Mucosa of rectum (tissue), 2 donors: ENCODE data around the gene RFC2.

Experiments used
- H3K27ac ChIP-seq, 2 donors: one replicate each; pipeline ENCODE4 v1.7.0; 2013; ENCODE audit warnings: inconsistent platforms in 2 of 2, low read depth in 2 of 2, low read length in 2 of 2
- H3K27me3 ChIP-seq, 2 donors: one replicate each; pipeline ENCODE4 v1.7.0; 2013; ENCODE audit warnings: low read length in 2 of 2; ENCODE audit not compliant: control insufficient read depth in 2 of 2, insufficient read depth in 2 of 2
- H3K36me3 ChIP-seq, 2 donors: one replicate each; pipeline ENCODE4 v1.7.0; 2013; ENCODE audit warnings: low read length in 2 of 2; ENCODE audit not compliant: control insufficient read depth in 2 of 2, insufficient read depth in 2 of 2
- H3K4me1 ChIP-seq, 2 donors: one replicate each; pipeline ENCODE4 v1.7.0; 2013; ENCODE audit warnings: low read length in 2 of 2, mild to moderate bottlenecking in 1 of 2; ENCODE audit not compliant: control insufficient read depth in 2 of 2, insufficient read depth in 2 of 2
- H3K4me3 ChIP-seq, 2 donors: one replicate each; pipeline ENCODE4 v1.7.0; 2013; ENCODE audit warnings: low read length in 2 of 2
- H3K9ac ChIP-seq, 2 donors: one replicate each; pipeline ENCODE4 v1.7.0; 2013; ENCODE audit warnings: low read length in 2 of 2, low read depth in 1 of 2, mild to moderate bottlenecking in 1 of 2
- H3K9me3 ChIP-seq, 2 donors: one replicate each; pipeline ENCODE4 v1.7.0; 2013; ENCODE audit warnings: low read length in 2 of 2; ENCODE audit not compliant: control insufficient read depth in 2 of 2
- donor health status: healthy.
- donor health status: Normal muscosa, but diverticular disease.

Gene RFC2

DNA sequence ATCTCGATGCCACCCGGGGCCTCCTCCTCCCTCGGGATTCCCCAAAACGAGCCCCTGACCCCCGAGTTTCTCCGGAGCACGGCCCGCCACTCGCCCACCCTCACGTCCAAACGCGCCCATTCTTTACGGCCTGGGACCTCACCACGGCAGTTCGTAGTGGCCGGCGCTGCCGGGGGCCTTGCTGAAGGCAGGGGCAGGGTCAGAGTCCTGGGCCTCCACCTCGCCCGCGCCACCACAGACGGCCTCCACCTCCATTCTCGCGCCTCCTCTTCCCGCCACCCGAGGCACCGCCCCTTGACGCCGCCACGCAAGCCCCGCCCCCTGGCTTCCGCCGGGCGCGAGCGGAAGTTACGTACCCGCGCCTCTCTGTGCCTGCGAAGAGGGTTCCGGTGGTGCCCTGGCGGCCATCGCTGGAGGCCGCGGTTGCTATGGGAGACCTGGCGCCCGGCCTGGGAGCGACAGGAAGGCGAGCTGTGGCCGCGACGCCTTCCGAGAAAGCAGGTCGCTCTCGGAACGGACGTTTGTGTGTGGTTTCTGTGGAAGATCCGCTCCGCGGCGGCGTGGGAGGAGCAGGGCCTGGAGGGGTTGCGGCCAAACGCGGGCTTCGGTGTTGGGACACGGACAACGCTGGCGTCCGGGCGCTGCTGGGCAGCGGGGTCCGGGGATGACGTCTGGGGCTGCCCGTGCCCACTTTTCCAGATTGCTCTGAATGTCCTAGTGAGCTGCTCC lies at the start of gene RFC2:
RFC2 (minus strand) TSS at position 271 of the 729 bp plus-strand sequence; CDS start at position 255, 16 bp downstream.
- H3K4me1 ChIP-seq, result peaks cover 9 to 19% of the 10 kb centered on the region in 2 donors
- H3K9ac ChIP-seq, result peak within 1 kb of the TSS; percentile 91 to 96
- no peaks in the 10 kb centered on the region for H3K9me3 ChIP-seq
- H3K27ac ChIP-seq, result peak within 1 kb of the TSS; percentile 90 to 98
- peaks cover 5 to 15% of the 10 kb centered on the region in 2 donors for H3K36me3 ChIP-seq
- H3K4me3 ChIP-seq, result peak within 1 kb of the TSS; percentile 92 to 94
- H3K27me3 ChIP-seq, result no peaks in the 10 kb centered on the region

DNA sequence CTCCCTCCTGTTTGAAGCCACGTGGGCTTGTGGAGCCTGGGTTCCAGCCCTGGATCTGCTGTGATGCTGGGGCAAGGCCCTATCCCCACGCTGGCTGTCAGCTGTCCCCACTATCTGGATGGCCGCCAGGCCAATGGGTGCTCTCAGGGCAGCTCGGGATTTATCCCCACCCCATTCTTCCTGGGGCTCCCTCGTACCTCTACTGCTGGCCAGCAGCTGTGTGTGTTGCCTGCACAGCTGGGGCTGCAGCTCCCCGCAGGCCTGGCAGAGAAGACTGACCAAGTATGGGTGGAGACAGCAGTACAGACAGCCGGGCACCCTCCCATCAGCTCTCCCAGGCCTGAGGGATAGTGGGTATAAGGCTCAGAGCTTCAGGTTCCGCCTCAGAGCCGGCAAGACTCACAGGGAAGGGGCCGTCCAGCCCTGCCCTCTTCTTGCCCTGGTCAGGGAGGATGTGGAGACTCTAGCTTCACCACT lies 48.6 kb upstream of the RFC2 start:
- Histone ChIP-seq H3K27me3 (no peaks in the 10 kb centered on the region), H3K9ac (no peak overlapping the region), H3K4me3 (no peak overlapping the region), H3K36me3 (peaks cover 0 to 1% of the 10 kb centered on the region in 2 donors), H3K4me1 (peaks cover 2 to 4% of the 10 kb centered on the region in 2 donors), H3K9me3 (no peaks in the 10 kb centered on the region), H3K27ac (no peak overlapping the region)

DNA sequence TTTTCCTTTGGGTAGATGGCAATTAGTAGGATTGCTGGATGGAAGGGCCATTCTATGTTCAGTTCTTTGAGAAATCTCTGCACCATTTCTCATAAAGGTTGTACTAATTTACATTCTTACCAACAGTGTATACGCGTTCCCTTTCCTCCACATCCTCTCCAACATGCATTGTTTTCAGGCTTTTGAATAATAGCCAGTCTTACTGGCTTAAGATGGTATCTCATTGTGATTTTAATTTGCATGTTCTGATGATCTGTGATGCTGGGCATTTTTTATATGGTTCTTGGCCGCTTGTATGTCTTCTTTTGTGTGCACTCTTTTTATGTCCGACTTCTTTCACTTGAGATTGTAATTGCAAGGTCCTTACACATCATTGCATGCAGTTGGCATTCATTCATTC lies 46.7 kb upstream of the RFC2 start:
- Histone ChIP-seq H3K4me3 (no peak overlapping the region), H3K9me3 (no peaks in the 10 kb centered on the region), H3K9ac (no peak overlapping the region), H3K27me3 (no peaks in the 10 kb centered on the region), H3K27ac (no peak overlapping the region), H3K4me1 (peaks cover under 1 to 2% of the 10 kb centered on the region in 2 donors), H3K36me3 (peaks cover 0 to 3% of the 10 kb centered on the region in 2 donors)

DNA sequence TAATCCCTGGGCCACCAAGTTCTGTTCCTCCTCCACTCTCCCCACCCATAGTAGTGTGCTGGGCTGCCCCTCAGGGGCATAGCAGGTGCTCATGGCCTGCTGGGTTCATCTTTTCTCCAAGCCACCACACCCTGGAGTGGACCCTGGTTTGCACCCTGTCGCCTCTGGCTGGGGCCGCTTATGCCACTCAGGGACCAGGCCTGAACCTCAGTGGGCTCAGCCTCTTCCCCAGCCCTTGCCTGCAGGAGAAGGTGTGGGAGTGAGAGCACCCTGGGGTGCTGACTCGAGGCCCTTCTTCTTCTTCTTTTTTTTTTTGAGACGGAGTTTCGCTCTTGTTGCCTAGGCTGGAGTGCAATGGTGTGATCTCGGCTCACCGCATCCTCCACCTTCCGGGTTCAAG lies 45.2 kb upstream of the RFC2 start:
- Histone ChIP-seq H3K9me3 (no peaks in the 10 kb centered on the region), H3K27ac (no peak overlapping the region), H3K27me3 (no peaks in the 10 kb centered on the region), H3K4me1 (peaks cover 5 to 7% of the 10 kb centered on the region in 2 donors), H3K4me3 (no peak overlapping the region), H3K36me3 (peaks cover 0 to 3% of the 10 kb centered on the region in 2 donors), H3K9ac (no peak overlapping the region)

DNA sequence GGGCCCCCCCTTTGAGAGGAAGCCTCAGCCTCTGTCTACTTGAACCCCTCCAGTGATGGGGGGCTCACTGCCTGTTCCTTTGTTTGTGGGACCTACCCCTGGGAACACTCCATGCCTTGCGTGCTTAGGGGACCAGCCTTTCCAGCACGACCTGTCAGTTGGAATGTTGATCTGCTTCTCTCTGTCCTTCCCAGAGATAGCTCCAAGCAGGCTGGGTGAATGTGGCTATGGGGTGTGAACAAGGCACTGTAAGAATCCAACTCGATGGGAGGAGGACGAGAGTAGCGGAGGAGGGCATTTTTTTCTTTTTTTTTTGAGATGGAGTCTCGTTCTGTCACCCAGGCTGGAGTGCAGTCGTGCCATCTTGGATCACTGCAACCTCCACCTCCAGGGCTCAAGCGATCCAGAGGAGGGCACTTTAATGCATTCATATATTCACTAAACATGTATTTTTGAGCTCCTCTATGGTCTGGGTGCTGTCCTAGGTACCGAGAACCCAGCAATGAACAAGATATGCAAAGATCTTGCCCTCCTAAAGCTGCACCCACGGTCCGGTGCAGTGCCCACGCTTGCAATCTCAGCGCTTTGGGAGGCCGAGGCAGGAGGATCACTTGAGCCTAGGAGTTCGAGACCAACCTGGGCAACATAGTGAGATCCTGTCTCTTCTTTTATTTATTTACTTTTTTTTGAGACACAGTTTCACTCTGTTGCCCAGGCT lies 43.5 kb upstream of the RFC2 start:
- no peak overlapping the region for H3K4me3 ChIP-seq
- no peaks in the 10 kb centered on the region for H3K27me3 ChIP-seq

DNA sequence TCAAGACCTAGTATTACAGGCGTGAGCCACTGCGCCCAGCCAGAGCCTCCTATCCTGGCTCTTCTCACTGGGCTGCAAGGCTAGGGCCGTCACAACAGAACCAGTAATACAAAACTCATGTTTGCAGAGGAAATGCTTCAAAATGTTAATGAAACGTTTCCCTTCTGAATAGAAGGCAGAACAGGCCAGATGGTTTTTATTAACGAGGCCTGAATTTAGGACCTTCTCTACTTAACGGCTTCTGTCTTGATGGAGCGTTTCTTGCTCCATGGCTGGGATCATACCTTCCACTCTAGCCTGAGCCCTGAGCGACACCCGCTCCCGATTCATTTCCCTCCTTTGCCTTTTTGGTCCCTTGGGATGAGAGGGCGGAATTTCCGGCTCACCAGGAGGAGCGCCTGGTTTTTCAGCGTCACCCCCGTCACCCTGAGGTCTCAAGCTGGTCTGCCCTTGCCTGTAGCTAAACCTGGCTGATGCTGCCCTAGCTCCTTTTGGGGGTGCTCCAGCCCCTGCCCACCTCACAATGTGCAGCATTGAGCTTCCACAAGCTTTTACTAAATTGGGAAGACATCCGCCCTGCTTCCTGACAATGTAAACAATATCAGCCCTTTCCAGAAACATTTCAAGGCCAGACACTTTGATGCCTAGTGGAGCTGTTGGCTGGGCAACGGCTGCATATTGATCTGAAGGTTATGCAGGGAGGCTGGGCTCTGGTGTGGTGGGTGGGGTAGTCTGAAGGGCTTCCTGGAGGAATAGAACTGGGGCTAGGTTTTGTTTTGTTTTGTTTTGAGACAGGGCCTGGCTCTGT lies 40.2 kb upstream of the RFC2 start:
- Histone ChIP-seq H3K36me3 (peaks cover 0 to 3% of the 10 kb centered on the region in 2 donors), H3K4me3 (no peak overlapping the region), H3K27ac (peak overlapping the region; percentile 37 to 38), H3K4me1 (peaks cover 40 to 42% of the 10 kb centered on the region in 2 donors), H3K27me3 (no peaks in the 10 kb centered on the region), H3K9ac (peak overlapping the region in 1 of 2 donors; percentile 22), H3K9me3 (no peaks in the 10 kb centered on the region)

More for the DNA sequence above, 43.5 kb upstream of the RFC2 start:
- H3K4me1 ChIP-seq, result peaks cover 18% of the 10 kb centered on the region in 2 donors
- H3K9ac ChIP-seq, result no peak overlapping the region
- no peaks in the 10 kb centered on the region for H3K9me3 ChIP-seq
- H3K36me3 ChIP-seq, result peaks cover 0 to 3% of the 10 kb centered on the region in 2 donors
- no peak overlapping the region for H3K27ac ChIP-seq

DNA sequence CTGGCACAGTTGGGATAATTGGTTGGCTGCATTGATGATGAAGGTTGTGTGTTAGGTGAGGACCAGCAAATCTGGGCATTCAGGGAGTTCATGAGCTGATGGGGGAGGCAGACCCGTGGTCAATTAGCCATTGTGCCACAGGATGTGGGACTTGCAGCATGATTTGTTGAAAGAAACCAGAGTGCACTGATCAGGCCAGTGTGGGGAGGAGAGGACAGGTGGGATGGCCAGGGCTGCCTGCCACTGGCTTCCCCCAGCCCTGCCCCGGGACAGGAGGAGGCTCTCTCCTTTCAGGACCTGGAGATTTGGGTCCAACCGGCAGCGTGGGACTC lies 39.3 kb upstream of the RFC2 start:
- Histone ChIP-seq H3K36me3 (peaks cover 0 to 3% of the 10 kb centered on the region in 2 donors), H3K4me1 (peaks cover 44 to 48% of the 10 kb centered on the region in 2 donors), H3K9ac (peak overlapping the region; percentile 80 to 81), H3K4me3 (peak overlapping the region; percentile 63 to 70), H3K9me3 (no peaks in the 10 kb centered on the region), H3K27me3 (no peaks in the 10 kb centered on the region), H3K27ac (peak overlapping the region; percentile 89 to 92)

DNA sequence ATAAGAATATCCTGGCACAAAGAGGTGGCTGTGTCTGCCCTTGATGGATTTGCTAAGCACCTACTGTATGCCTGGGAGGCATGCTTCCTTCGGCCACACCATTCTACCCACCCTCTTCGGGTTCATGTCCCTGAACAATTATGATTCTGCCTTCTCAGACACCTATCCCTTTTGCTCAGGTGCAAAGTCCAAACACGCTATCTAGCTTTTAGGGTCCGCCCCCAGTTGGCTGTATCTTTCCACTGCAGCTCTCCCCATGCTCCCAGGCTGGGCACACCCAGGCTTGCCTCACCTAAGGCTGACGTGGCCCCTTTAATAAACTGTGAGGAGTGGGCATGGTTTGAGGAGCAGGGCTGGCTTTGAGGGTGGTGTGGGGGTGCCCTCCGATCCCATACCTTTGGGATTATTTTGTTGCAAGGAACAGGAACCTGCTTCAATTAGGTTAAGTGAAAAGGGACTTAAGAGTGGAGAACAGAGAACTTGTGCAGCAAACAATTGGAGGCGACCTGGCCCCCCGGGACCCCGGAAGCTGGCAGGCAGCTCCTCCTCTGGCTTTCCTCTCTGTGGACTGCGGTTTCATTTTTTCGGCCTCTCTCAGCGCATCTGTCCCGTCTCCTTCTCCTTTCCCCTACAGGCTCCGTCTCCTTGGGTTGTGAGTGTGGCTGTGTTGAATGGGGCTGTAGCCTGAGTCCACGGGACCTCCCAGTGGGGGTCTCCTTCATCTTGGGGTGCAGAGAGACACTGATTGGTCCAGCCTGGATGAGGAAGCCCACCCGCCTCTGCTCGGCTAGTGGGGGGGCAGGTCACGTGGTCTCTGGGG lies 38.8 kb upstream of the RFC2 start:
- H3K36me3 ChIP-seq, result peaks cover 0 to 3% of the 10 kb centered on the region in 2 donors
- H3K9ac ChIP-seq, result peak overlapping the region; percentile 80 to 81
- H3K27me3 ChIP-seq, result no peaks in the 10 kb centered on the region
- H3K9me3 ChIP-seq, result no peaks in the 10 kb centered on the region
- H3K4me3 ChIP-seq, result peak overlapping the region; percentile 63 to 70
- peak overlapping the region; percentile 89 to 92 for H3K27ac ChIP-seq
- peaks cover 50 to 54% of the 10 kb centered on the region in 2 donors for H3K4me1 ChIP-seq

DNA sequence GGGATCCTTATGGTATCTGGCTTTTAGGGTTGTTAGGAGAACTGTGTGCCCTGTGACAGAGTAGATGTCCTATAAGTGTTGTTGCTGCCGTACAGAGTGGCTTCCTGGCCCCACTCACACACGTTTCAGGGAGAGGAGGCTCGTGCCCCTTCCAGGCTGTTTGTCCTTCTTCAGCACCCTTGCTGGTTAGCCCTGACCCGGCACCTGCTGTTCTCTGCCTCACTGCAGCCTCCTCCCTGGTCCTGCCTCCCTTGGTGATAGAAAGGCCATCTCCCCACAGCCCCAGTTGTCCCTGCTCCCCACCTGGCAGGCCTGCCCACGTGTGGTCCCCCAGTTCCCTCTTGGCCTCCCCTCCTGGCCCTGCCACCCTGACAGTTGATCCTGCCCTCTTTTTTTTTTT lies 37.3 kb upstream of the RFC2 start:
- H3K36me3 ChIP-seq, result no peaks in the 10 kb centered on the region
- H3K9ac ChIP-seq, result peak overlapping the region; percentile 34 to 38
- H3K9me3 ChIP-seq, result no peaks in the 10 kb centered on the region
- H3K27ac ChIP-seq, result peak overlapping the region; percentile 89 to 92
- H3K4me1 ChIP-seq, result peaks cover 64 to 67% of the 10 kb centered on the region in 2 donors
- peak overlapping the region; percentile 83 to 84 for H3K4me3 ChIP-seq
- no peaks in the 10 kb centered on the region for H3K27me3 ChIP-seq
